SK-N-SH treated with all-trans-retinoic acid at 6 μM for 48 hours (cell line): Measurements from ENCODE around the gene MED8.

Source experiments
- CSDC2 ChIP-seq: fragments of 250-450 bp; sonication (Bioruptor Pico); IDR thresholded peaks from 2 replicates; pipeline ENCODE4 v1.5.0; 2020; ENCODE audit warnings: mild to moderate bottlenecking, moderate library complexity
- GLIS3 ChIP-seq: fragments of 250-450 bp; sonication (Bioruptor Pico); IDR thresholded peaks from 2 replicates; pipeline ENCODE4 v1.5.0; 2020; ENCODE audit warnings: mild to moderate bottlenecking, moderate library complexity
- RARB ChIP-seq: fragments of 250-450 bp; sonication (Bioruptor Pico); IDR thresholded peaks from 2 replicates; pipeline ENCODE4 v1.8.0; 2021; ENCODE audit warnings: mild to moderate bottlenecking, moderate library complexity
- SNAI2 ChIP-seq: fragments of 250-450 bp; sonication (Bioruptor Pico); IDR thresholded peaks from 2 replicates; pipeline ENCODE4 v1.5.0; 2020; ENCODE audit warnings: mild to moderate bottlenecking, moderate library complexity
- TOX ChIP-seq: fragments of 250-450 bp; sonication (Bioruptor Pico); IDR thresholded peaks from 2 replicates; pipeline ENCODE4 v1.8.0; 2021; ENCODE audit warnings: mild to moderate bottlenecking, moderate library complexity, borderline replicate concordance
- ZC3H10 ChIP-seq: fragments of 250-450 bp; sonication (Bioruptor Pico); IDR thresholded peaks from 2 replicates; pipeline ENCODE4 v1.5.1; 2021; ENCODE audit warnings: mild to moderate bottlenecking, moderate library complexity
- ZNF70 ChIP-seq: fragments of 450-650 bp; formaldehyde crosslinking; IDR thresholded peaks from 2 replicates; pipeline ENCODE4 v1.5.0; 2020; ENCODE audit warnings: mild to moderate bottlenecking, moderate library complexity
- ZNF8 ChIP-seq: fragments of 450-650 bp; formaldehyde crosslinking; IDR thresholded peaks from 2 replicates; pipeline ENCODE4 v1.5.0; 2020; ENCODE audit warnings: mild to moderate bottlenecking, moderate library complexity
- TF ChIP-seq, protein P1 (sequence below): fragments of 250-450 bp; sonication (Bioruptor Pico); IDR thresholded peaks from 2 replicates; pipeline ENCODE4 v1.8.0; 2020; ENCODE audit warnings: mild to moderate bottlenecking, moderate library complexity, borderline replicate concordance
- TF ChIP-seq, protein P2 (sequence below): fragments of 250-450 bp; sonication (Bioruptor Pico); IDR thresholded peaks from 2 replicates; pipeline ENCODE4 v1.5.1; 2021; ENCODE audit warnings: mild to moderate bottlenecking, moderate library complexity

DNA sequence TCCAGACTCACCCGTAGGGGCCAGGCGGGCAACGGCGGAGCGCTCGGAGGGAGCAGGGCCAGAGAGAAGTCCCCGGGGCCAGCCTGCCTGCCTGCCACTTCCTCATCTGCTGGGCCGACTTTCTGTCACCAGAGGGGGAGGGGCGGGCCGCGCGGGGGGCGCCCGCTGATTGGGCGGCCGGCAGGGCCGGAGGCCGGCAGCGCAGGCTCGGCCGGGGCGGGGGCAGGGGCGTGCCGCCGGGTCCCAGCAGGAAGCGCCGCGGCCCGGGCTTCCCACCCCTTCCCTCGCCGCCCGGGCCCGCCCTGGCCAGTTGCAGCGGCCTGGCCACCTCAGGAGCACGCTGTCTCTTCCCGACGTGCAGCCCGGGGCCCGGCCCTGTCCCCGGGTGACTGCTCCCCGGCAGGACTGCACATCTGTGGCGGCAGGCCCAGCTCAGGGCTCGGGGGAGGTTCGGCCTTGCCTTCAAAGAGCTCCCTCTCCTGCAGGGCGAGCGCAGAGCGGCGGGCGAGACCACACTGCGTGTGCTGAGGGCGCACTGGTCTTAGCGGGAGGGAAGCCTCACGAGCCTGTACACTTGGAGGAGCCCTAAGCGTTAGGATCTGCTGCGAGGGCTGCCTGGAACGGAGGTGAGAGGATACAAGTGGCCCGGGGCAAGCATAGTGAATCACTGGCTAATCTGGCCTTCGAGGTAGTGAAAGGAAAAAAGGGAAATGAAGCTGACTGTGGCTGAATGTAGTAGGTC is 21.5 kb downstream of the MED8 start, which contains the start of gene ELOVL1:
- no peak for TF ChIP-seq ZC3H10 (CRISPR knock-in tag)
- no peak for TF ChIP-seq RARB (CRISPR knock-in tag)
- TF ChIP-seq SNAI2 (CRISPR knock-in tag) = no peak
- no peak for TF ChIP-seq GLIS3 (CRISPR knock-in tag)
- TF ChIP-seq, protein P1, sequence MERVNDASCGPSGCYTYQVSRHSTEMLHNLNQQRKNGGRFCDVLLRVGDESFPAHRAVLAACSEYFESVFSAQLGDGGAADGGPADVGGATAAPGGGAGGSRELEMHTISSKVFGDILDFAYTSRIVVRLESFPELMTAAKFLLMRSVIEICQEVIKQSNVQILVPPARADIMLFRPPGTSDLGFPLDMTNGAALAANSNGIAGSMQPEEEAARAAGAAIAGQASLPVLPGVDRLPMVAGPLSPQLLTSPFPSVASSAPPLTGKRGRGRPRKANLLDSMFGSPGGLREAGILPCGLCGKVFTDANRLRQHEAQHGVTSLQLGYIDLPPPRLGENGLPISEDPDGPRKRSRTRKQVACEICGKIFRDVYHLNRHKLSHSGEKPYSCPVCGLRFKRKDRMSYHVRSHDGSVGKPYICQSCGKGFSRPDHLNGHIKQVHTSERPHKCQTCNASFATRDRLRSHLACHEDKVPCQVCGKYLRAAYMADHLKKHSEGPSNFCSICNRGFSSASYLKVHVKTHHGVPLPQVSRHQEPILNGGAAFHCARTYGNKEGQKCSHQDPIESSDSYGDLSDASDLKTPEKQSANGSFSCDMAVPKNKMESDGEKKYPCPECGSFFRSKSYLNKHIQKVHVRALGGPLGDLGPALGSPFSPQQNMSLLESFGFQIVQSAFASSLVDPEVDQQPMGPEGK = no peak
- TF ChIP-seq, protein P2, sequence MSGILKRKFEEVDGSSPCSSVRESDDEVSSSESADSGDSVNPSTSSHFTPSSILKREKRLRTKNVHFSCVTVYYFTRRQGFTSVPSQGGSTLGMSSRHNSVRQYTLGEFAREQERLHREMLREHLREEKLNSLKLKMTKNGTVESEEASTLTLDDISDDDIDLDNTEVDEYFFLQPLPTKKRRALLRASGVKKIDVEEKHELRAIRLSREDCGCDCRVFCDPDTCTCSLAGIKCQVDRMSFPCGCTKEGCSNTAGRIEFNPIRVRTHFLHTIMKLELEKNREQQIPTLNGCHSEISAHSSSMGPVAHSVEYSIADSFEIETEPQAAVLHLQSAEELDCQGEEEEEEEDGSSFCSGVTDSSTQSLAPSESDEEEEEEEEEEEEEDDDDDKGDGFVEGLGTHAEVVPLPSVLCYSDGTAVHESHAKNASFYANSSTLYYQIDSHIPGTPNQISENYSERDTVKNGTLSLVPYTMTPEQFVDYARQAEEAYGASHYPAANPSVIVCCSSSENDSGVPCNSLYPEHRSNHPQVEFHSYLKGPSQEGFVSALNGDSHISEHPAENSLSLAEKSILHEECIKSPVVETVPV (CRISPR knock-in tag) = no peak
- TF ChIP-seq ZNF70 (CRISPR knock-in tag) = no peak
- TF ChIP-seq ZNF8 (CRISPR knock-in tag) = peak; percentile 3; the same call in 1 of the 2 replicates
- TF ChIP-seq TOX (CRISPR knock-in tag) = no peak
- no peak for TF ChIP-seq CSDC2
